Right lobe of liver (tissue), 6 donors: ENCODE measurements around the gene ATF4. TPM values are rescaled to one million over a fixed set of nuclear protein-coding genes. Genes with fewer than 3 reads are reported as not detected.

ENCODE experiments used
- ATAC-seq, 4 donors: fragments of 200-7000 bp; cut with Tn5 transposase; one replicate each; pipeline ENCODE4 v1.9.1; 2020; ENCODE audit warnings: mild to moderate bottlenecking in 4 of 4, moderate library complexity in 4 of 4
- DNase-seq, 3 donors: peaks; one replicate each; pipeline ENCODE4 v3.0.0-alpha.2; 2020
- H3K27ac ChIP-seq, 3 donors: fragments of 200-600 bp; one replicate each; pipeline ENCODE4 v1.8.0; 2022
- H3K27me3 ChIP-seq, 2 donors: fragments of 200-600 bp; one replicate each; pipeline ENCODE4 v1.8.0; 2022
- H3K36me3 ChIP-seq, 4 donors: fragments of 200-600 bp; sonication (generic) in 1 of 4; one replicate each; pipeline versions ENCODE4 v1.5.1 to v1.8.0; 2017 to 2022; ENCODE audit warnings: control low read depth in 1 of 4
- H3K4me1 ChIP-seq, 4 donors: fragments of 200-600 bp; sonication (generic) in 1 of 4; one replicate each; pipeline versions ENCODE4 v1.5.1 to v1.8.0; 2017 to 2022; ENCODE audit warnings: control low read depth in 1 of 4
- H3K4me3 ChIP-seq, 3 donors: fragments of 200-600 bp; one replicate each; pipeline ENCODE4 v1.8.0; 2022
- H3K9me3 ChIP-seq, 4 donors: fragments of 200-600 bp; sonication (generic) in 1 of 4; one replicate each; pipeline versions ENCODE4 v1.5.1 to v1.8.0; 2017 to 2022; ENCODE audit warnings: control low read depth in 1 of 4
- POLR2A ChIP-seq: fragments of 450-650 bp; IDR thresholded peaks from one replicate; pipeline ENCODE4 v1.6.1; 2017; ENCODE audit warnings: antibody characterized with exemption, mild to moderate bottlenecking
- WGBS: methylation state at CpG from one replicate; pipeline ENCODE4 v1.1.6; 2018; ENCODE audit warnings: low coverage, low lambda C conversion rate; ENCODE audit not compliant: insufficient coverage; ENCODE audit errors: missing lambda C conversion rate; 5-methylcytosine and 5-hydroxymethylcytosine counted together
- intact Hi-C, 2 donors: fragments of 100-400 bp; cut with DNase I; formaldehyde crosslinking; loops; one replicate each; pipeline versions ENCODE4 v1.11.2 to v1.14.1; 2022
- total RNA-seq, 6 experiments: library from RNA; depleted of rRNA in 2 of 6; stranded (reverse); fragments of >200 nt in 2 of 6; fragmentation: NEBNext Ultra II Directional in 3 of 6; extraction: Animal tissue kit (Norgen Biotek cat#: 25700) in 3 of 6; gene quantifications; one replicate each; pipeline versions ENCODE4 v1.1.0 to v1.2.4, GENCODE V29; 2016 to 2023
- TF ChIP-seq, protein P1 (sequence below), 4 donors: fragments of 200-600 bp in 3 of 4; fragments of 450-650 bp in 1 of 4; IDR thresholded peaks; one replicate each; pipeline versions ENCODE4 v1.5.1 to v1.8.0; 2016 to 2022; ENCODE audit warnings: antibody characterized with exemption in 4 of 4, mild to moderate bottlenecking in 2 of 4
- donor health status: DM: no; HTN: yes; CAD: no.
- donor health status: DM: no; HTN: no; CAD: no.
- donor health status: DM: no; HTN: no; CAD: no.
- donor health status: DM: no; HTN: yes; CAD: no.
- donor health status: DM: no; HTN: yes; CAD: no.

ATF4 gene
- total RNA-seq, 6 experiments from 2014 or later, result 114 to 187 (median 157) TPM

DNA sequence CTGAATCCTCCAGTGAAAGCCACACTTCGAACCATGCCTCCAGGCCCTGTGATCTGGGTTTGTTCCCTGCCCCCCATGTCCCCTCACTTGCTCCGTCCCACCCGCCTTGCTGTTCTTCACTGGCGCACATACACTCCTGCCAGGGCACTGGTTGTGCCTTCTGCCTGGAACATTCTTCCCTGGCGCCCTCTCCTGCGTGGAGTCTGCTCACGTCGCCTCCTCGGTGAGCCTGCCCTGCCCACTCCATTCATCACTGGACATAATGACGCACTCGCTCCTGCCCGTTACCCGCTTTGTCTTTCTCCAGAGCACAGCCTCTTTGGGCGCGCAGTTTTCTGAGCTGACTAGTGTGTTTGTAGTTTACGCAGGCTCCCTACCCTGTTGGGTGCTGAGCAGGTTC lies 39.3 kb upstream of the ATF4 start:
- no peak for TF ChIP-seq POLR2A
- TF ChIP-seq, protein P1, sequence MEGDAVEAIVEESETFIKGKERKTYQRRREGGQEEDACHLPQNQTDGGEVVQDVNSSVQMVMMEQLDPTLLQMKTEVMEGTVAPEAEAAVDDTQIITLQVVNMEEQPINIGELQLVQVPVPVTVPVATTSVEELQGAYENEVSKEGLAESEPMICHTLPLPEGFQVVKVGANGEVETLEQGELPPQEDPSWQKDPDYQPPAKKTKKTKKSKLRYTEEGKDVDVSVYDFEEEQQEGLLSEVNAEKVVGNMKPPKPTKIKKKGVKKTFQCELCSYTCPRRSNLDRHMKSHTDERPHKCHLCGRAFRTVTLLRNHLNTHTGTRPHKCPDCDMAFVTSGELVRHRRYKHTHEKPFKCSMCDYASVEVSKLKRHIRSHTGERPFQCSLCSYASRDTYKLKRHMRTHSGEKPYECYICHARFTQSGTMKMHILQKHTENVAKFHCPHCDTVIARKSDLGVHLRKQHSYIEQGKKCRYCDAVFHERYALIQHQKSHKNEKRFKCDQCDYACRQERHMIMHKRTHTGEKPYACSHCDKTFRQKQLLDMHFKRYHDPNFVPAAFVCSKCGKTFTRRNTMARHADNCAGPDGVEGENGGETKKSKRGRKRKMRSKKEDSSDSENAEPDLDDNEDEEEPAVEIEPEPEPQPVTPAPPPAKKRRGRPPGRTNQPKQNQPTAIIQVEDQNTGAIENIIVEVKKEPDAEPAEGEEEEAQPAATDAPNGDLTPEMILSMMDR (IDR thresholded peaks at IDR 0.05), result no peak
- Histone ChIP-seq H3K4me3 (no peak overlapping the region), H3K27me3 (no peaks in the 10 kb centered on the region), H3K4me1 (no peaks in the 10 kb centered on the region), H3K9me3 (no peaks in the 10 kb centered on the region), H3K27ac (no peak overlapping the region), H3K36me3 (no peaks in the 10 kb centered on the region)
- 87% methylated on average over 15 of the region's 16 CpGs for WGBS
- no peak for DNase-seq
- intact Hi-C loops, result no loop called here
- no peak for ATAC-seq

DNA sequence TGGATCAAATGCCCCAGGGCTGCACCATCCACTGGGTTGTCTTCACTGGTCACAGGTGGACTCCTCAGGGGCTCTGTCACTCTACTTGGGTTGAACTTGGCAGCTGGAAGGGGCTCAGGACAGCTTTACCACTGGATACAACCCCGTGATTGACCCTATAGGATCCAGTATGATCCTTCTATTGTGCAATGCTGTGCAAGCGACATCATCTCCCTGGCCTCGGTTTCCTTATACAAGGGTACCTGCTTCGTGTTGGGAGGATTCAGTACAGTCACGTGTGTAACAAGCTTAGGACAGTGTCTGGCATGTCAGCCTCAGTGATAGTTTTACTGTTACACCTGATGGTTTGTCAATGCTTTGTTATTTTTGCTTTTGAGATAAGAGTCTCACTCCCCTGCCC lies 38.8 kb upstream of the ATF4 start:
- intact Hi-C loops, result no loop called here
- H3K4me3 ChIP-seq, result no peak overlapping the region
- ATAC-seq (no peak), DNase-seq (no peak)
- H3K9me3 ChIP-seq, result no peaks in the 10 kb centered on the region
- H3K36me3 ChIP-seq, result no peaks in the 10 kb centered on the region
- 71% methylated on average over 3 of the region's 5 CpGs for WGBS
- TF ChIP-seq POLR2A, result no peak
- TF ChIP-seq, protein P1 (IDR thresholded peaks at IDR 0.05), result no peak
- no peak overlapping the region for H3K27ac ChIP-seq
- H3K27me3 ChIP-seq, result no peaks in the 10 kb centered on the region
- no peaks in the 10 kb centered on the region for H3K4me1 ChIP-seq

DNA sequence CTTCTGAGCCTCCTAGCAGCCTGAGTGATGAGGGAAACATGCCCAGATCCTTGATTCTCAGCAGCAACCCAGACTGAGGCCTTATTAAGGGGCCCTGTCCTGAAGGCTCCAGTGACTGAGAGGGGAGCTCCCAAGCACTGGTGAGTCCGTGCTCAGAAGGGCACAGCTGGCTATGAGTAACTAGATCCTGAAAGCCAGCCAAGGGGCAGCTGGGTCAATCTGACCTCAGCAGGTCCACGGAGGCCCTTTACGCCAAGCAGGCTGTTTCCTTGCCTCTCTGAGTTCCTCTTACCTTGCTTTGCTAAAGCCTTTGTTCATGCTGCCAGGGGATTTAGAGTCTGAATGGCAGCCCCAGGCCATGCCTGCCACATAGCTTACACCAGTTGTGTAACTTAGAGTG lies 37.6 kb upstream of the ATF4 start:
- intact Hi-C loops, result no loop called here
- no peak overlapping the region for H3K27ac ChIP-seq
- peak; percentile 48 to 93 (median 70) for ATAC-seq
- no CpG with 5 or more reads among the region's 3 CpGs for WGBS
- DNase-seq, result peak in 2 of 3 donors; percentile 51 to 68
- TF ChIP-seq POLR2A, result no peak
- TF ChIP-seq, protein P1 (IDR thresholded peaks at IDR 0.05), result no peak
- no peaks in the 10 kb centered on the region for H3K4me1 ChIP-seq
- H3K4me3 ChIP-seq, result no peak overlapping the region
- H3K36me3 ChIP-seq, result no peaks in the 10 kb centered on the region
- H3K27me3 ChIP-seq, result no peaks in the 10 kb centered on the region
- H3K9me3 ChIP-seq, result no peaks in the 10 kb centered on the region

DNA sequence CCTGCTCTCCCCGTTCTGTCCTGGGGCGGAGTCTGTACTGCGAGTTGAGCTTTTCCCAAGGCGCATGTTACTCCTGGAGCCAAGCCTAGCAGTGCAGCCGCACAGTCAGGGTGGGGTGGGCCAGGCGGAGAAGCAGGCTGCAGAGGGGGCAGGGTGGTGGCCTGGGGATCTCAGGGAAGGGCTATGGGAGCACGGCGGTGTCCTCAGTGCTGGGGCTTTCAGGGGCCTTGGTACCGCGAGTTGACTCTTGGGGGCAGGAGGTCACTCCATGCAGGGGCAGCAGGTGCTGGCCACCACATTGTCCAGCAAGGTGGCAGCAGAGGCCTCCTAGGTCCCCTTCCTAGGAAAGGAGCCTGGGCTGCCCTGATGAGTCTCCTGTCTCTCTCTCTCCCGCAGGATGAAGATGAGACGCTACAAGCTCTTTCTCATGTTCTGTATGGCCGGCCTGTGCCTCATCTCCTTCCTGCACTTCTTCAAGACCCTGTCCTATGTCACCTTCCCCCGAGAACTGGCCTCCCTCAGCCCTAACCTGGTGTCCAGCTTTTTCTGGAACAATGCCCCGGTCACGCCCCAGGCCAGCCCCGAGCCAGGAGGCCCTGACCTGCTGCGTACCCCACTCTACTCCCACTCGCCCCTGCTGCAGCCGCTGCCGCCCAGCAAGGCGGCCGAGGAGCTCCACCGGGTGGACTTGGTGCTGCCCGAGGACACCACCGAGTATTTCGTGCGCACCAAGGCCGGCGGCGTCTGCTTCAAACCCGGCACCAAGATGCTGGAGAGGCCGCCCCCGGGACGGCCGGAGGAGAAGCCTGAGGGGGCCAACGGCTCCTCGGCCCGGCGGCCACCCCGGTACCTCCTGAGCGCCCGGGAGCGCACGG lies 33.2 kb upstream of the ATF4 start:
- Histone ChIP-seq H3K9me3 (no peaks in the 10 kb centered on the region), H3K4me1 (no peaks in the 10 kb centered on the region), H3K36me3 (no peaks in the 10 kb centered on the region), H3K27ac (no peak overlapping the region), H3K27me3 (no peaks in the 10 kb centered on the region), H3K4me3 (no peak overlapping the region)
- intact Hi-C loops, result no loop called here
- TF ChIP-seq, protein P1 (IDR thresholded peaks at IDR 0.05), result no peak
- TF ChIP-seq POLR2A, result no peak
- 72% methylated on average over 12 of the region's 45 CpGs for WGBS
- no peak for ATAC-seq
- DNase-seq, result peak in 1 of 3 donors; percentile 46
